Ovary (tissue), 3 donors: ENCODE data around the gene CAMK2D.

Experiments used
- CTCF ChIP-seq, 3 donors: fragments of 450-650 bp in 2 of 3; fragments of 200-600 bp in 1 of 3; IDR thresholded peaks; one replicate each; pipeline versions ENCODE4 v1.5.1 to v1.8.0; 2016 to 2022; ENCODE audit warnings: antibody characterized with exemption in 3 of 3, mild to moderate bottlenecking in 1 of 3
- POLR2A ChIP-seq: fragments of 450-650 bp; IDR thresholded peaks from one replicate; pipeline ENCODE4 v1.6.1; 2017; ENCODE audit warnings: antibody characterized with exemption, mild to moderate bottlenecking, moderate library complexity
- donor health status: DM: no; HTN: no; CAD: no.

DNA sequence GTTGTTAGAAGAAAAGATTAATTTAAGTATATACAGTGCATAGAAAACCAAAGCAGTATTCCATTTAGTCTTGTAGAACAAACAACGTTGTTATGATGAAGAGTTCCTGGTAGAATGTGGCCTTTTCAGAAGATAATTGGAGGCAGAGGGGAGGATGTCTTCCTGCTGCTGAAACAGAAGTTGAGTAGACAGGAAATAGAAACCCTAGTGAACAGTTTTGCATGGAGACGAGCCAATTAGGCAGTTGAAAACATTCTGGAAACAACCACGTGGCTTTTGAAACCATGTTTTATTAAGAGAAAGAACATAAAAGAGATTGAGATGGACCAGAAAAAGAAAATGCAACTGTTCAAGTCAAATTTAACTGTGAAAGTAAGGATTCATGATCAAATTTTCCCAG lies 325.2 kb downstream of the CAMK2D start:
- TF ChIP-seq CTCF (IDR thresholded peaks at IDR 0.05) (no peak), POLR2A (no peak)
